Stomach (tissue), 9 donors: ENCODE measurements around the gene PNMA1. TPM values are rescaled to one million over a fixed set of nuclear protein-coding genes. Genes with fewer than 3 reads are reported as not detected.
A peak's percentile ranks its signal among the peaks of the same experiment; 100 is the strongest.

ENCODE experiments used
- DNase-seq, 2 donors: peaks; one replicate each; pipeline versions ENCODE4 v3.0.0 to v3.0.0-alpha.2; 2013 to 2019
- H3K27ac ChIP-seq, 5 donors: fragments of 200-600 bp in 4 of 5; sonication (generic) in 4 of 5; one replicate each; pipeline ENCODE4 v1.5.1; 2013 to 2019; ENCODE audit warnings: mild to moderate bottlenecking in 1 of 5, moderate library complexity in 1 of 5
- H3K27me3 ChIP-seq, 3 donors: fragments of 200-600 bp; sonication (generic); one replicate each; pipeline ENCODE4 v1.5.1; 2017 to 2019; ENCODE audit warnings: mixed run types in 1 of 3
- H3K36me3 ChIP-seq, 4 donors: fragments of 200-600 bp; sonication (generic); 1 replicate in 3 of 4; 2 replicates in 1 of 4; pipeline ENCODE4 v1.5.1; 2016 to 2019
- H3K4me1 ChIP-seq, 4 donors: fragments of 200-600 bp; sonication (generic); one replicate each; pipeline ENCODE4 v1.5.1; 2016 to 2019
- H3K4me3 ChIP-seq, 4 donors: fragments of 200-600 bp; sonication (generic) in 3 of 4; one replicate each; pipeline ENCODE4 v1.5.1; 2016 to 2019; ENCODE audit warnings: mild to moderate bottlenecking in 1 of 4
- H3K9me3 ChIP-seq, 4 donors: fragments of 200-600 bp; sonication (generic); one replicate each; pipeline ENCODE4 v1.5.1; 2016 to 2019
- EP300 ChIP-seq: sonication (generic); formaldehyde crosslinking; IDR thresholded peaks from one replicate; pipeline ENCODE4 v1.6.1; 2017; ENCODE audit warnings: antibody characterized with exemption
- POLR2A ChIP-seq, 4 donors: fragments of 450-650 bp; IDR thresholded peaks; one replicate each; pipeline ENCODE4 v1.6.1; 2016; ENCODE audit warnings: antibody characterized with exemption in 4 of 4, control low read depth in 2 of 4, mild to moderate bottlenecking in 1 of 4, moderate library complexity in 1 of 4
- POLR2AphosphoS5 ChIP-seq, 3 donors: sonication (generic); formaldehyde crosslinking; IDR thresholded peaks; one replicate each; pipeline ENCODE4 v1.6.1; 2016; ENCODE audit warnings: antibody characterized with exemption in 3 of 3
- WGBS, 5 donors: extraction: QIAGEN DNeasy Blood & Tissue Kit in 3 of 5; methylation state at CpG; one replicate each; pipeline versions ENCODE4 v1.1.5 to v1.1.7; 2013 to 2018; 5-methylcytosine and 5-hydroxymethylcytosine counted together
- intact Hi-C: fragments of 100-400 bp; cut with DNase I; formaldehyde crosslinking; loops from one replicate; pipeline ENCODE4 v1.15.1; 2023; ENCODE audit warnings: low total_unique reads
- polyA plus RNA-seq, 3 donors: library from polyadenylated mRNA; stranded (reverse); fragments of 200-250 nt; gene quantifications; one replicate each; pipeline ENCODE4 v1.2.3, GENCODE V29; 2013
- total RNA-seq, 5 donors: library from RNA; depleted of rRNA; stranded (reverse); fragments of >200 nt; gene quantifications; one replicate each; pipeline versions ENCODE4 v1.1.0 to v1.2.3, GENCODE V29; 2014 to 2016
- TF ChIP-seq, protein P1 (sequence below), 7 experiments: fragments of 450-650 bp in 4 of 7; fragments of 200-600 bp in 3 of 7; sonication (generic) in 3 of 7; IDR thresholded peaks; one replicate each; pipeline ENCODE4 v1.5.1; 2016 to 2019; ENCODE audit warnings: antibody characterized with exemption in 7 of 7, control low read depth in 2 of 7, mild to moderate bottlenecking in 1 of 7
- donor health status: healthy with polysubstance abuse.
- donor health status: Bipolar disorder and iron deficiency.
- donor health status: healthy.

Gene PNMA1
- total and polyA plus RNA-seq, 8 donors, result 13.9 to 42.3 (median 18.3) TPM

DNA sequence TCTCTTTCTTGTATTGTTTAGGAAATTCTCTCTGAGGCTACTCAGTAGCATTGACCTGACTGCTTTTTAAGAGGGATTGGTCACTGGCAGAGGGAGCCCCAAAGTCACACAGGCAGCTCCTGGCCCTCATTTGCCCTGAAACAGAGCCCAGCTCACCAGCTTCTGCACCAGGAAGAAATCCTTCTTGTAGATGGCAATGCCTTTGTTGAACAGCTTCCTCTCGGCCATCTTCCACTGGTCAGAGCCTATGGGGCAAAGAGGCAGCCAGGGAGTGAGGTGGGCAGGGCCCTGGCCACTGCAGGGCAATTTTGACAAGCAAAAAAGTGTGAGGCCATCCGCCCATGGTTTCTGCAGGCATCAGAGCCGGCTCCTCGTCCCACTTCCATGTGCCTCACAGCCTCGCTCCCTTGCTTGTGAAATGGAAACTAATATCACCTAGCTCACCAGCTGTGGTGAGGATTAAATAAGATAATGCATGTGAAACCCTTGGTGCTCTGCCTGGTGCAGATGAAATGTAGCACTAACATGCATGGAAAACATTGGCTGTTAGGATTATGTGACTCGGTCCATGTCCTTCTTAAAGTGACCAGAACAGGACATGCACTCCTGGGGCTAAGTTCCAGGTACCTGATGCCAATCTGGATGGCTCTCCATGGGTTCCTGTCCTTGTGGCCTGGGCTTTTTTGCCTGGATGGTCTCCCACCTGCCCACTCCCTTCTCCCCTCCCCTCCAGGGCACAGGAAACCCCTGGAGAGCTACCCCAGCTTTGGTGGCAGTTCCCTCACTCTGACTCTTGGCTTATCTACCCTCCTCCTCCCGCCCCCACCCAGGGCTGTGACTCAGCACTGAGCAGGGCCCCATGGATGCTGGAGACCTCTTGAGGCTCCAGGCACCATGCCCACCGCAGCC, 11.2 kb upstream of the PNMA1 start:
- intact Hi-C loops, result no loop called here
- peak in 1 of 2 donors; percentile 54 for DNase-seq
- peak overlapping the region; percentile 41 to 93 (median 88) for H3K27ac ChIP-seq
- no peaks in the 10 kb centered on the region for H3K27me3 ChIP-seq
- 59 to 89% (median 73%) methylated on average over 6 to 8 of the region's 8 CpGs for WGBS, 5 donors
- no peak for TF ChIP-seq POLR2A (IDR thresholded peaks at IDR 0.05)
- no peak for TF ChIP-seq POLR2AphosphoS5 (IDR thresholded peaks at IDR 0.05)
- no peak for TF ChIP-seq EP300
- TF ChIP-seq, protein P1, sequence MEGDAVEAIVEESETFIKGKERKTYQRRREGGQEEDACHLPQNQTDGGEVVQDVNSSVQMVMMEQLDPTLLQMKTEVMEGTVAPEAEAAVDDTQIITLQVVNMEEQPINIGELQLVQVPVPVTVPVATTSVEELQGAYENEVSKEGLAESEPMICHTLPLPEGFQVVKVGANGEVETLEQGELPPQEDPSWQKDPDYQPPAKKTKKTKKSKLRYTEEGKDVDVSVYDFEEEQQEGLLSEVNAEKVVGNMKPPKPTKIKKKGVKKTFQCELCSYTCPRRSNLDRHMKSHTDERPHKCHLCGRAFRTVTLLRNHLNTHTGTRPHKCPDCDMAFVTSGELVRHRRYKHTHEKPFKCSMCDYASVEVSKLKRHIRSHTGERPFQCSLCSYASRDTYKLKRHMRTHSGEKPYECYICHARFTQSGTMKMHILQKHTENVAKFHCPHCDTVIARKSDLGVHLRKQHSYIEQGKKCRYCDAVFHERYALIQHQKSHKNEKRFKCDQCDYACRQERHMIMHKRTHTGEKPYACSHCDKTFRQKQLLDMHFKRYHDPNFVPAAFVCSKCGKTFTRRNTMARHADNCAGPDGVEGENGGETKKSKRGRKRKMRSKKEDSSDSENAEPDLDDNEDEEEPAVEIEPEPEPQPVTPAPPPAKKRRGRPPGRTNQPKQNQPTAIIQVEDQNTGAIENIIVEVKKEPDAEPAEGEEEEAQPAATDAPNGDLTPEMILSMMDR (IDR thresholded peaks at IDR 0.05), result no peak
- peaks cover 65 to 81% (median 78%) of the 10 kb centered on the region in 4 donors for H3K4me1 ChIP-seq
- no peaks in the 10 kb centered on the region for H3K9me3 ChIP-seq
- peaks cover 69 to 87% (median 85%) of the 10 kb centered on the region in 4 donors for H3K36me3 ChIP-seq
- H3K4me3 ChIP-seq, result no peak overlapping the region

DNA sequence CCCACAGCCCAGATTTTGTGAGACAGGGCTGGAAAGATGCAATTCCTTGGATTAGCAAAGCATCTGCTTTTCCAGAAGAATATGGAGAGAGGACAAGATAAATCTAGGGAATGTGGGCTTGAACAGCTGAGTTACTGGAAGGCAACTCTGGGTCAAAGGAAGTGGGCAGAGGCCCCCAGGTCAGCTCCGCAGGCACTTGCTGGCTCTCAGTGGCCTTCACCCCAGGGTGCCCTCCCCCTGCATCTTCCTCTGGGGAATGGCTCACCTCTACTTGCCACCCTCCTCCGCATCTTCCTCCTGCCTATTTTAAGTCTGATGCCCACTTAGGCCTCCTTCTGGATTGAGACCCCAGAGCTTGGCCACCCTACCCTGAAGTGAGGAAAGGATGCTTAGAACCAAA, 10.5 kb upstream of the PNMA1 start:
- 73 to 100% (median 86%) methylated on average over 2 of the region's 2 CpGs for WGBS, 5 donors
- Histone ChIP-seq H3K36me3 (peaks cover 70 to 87% (median 85%) of the 10 kb centered on the region in 4 donors), H3K4me3 (no peak overlapping the region), H3K27ac (peak overlapping the region; percentile 53 to 93 (median 88)), H3K4me1 (peaks cover 61 to 74% (median 73%) of the 10 kb centered on the region in 4 donors), H3K9me3 (no peaks in the 10 kb centered on the region), H3K27me3 (no peaks in the 10 kb centered on the region)
- TF ChIP-seq POLR2A (IDR thresholded peaks at IDR 0.05) (no peak), POLR2AphosphoS5 (IDR thresholded peaks at IDR 0.05) (no peak), EP300 (no peak)
- TF ChIP-seq, protein P1 (IDR thresholded peaks at IDR 0.05), result no peak
- DNase-seq, result no peak
- intact Hi-C loops, result no loop called here

DNA sequence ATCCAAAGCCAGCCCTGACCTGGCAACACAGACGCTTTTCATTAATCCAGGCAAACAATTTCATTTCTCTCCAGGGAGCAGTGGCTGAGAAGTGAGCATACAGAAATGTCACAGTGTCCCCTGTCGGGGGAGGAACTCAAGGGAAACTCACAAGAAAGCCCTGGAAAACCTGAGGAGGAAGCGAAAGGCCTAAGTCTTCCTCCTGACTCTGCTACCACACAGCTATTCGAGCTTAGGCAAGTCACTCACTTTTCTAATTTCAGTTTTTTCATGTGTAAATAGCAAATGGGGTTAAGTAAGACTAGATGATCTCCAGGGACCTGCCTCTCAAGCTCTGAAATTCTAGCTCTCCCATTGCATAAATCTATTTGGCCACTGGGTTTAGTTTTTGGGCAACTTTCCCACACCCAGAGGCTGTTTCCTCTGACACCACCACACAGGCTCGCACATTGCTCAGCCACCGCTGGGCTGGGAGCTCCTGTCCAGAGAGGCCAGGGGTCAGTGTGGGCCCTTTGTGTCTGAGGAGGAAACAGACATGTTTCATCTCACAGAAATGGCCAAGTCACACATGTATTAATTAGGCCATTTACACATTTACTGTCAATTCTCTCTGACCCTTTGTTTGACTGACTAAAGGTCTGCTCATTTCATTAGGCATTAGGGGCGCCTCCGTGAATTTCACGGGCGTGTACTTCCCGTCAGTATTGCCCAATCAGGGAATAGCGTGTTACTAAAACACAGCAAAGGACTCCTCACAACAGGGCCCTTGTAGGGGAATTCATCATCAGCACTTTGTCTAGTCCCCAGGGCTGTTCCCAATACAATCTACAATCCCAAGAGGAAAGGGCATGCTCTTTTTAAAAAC, 9.8 kb upstream of the PNMA1 start:
- Histone ChIP-seq H3K27ac (peak overlapping the region; percentile 70 to 93 (median 88)), H3K4me1 (peaks cover 54 to 69% (median 66%) of the 10 kb centered on the region in 4 donors), H3K36me3 (peaks cover 70 to 87% (median 85%) of the 10 kb centered on the region in 4 donors), H3K4me3 (no peak overlapping the region), H3K27me3 (no peaks in the 10 kb centered on the region), H3K9me3 (no peaks in the 10 kb centered on the region)
- 20 to 33% (median 21%) methylated on average over 12 of the region's 12 CpGs for WGBS, 5 donors
- intact Hi-C loops, result no loop called here
- TF ChIP-seq POLR2AphosphoS5 (IDR thresholded peaks at IDR 0.05) (peak; percentile 1 to 76 (median 38)), EP300 (no peak), POLR2A (IDR thresholded peaks at IDR 0.05) (no peak)
- TF ChIP-seq, protein P1 (IDR thresholded peaks at IDR 0.05), result peak in 2 of 7 experiments; percentile 15 to 29
- DNase-seq, result peak; percentile 63 to 65

GRCh38 chr14:73723406-73723796, 9.2 kb upstream of the PNMA1 start:
- DNase-seq, result peak in 1 of 2 donors; percentile 30
- Histone ChIP-seq H3K9me3 (no peaks in the 10 kb centered on the region), H3K4me3 (no peak overlapping the region), H3K4me1 (peaks cover 48 to 66% (median 62%) of the 10 kb centered on the region in 4 donors), H3K27me3 (no peaks in the 10 kb centered on the region), H3K27ac (peak overlapping the region; percentile 70 to 93 (median 88)), H3K36me3 (peaks cover 76 to 91% (median 90%) of the 10 kb centered on the region in 4 donors)
- whole genome bisulfite sequencing, 5 donors, result 18 to 51% (median 35%) methylated on average over 7 of the region's 7 CpGs
- peak in 1 of 3 donors; percentile 19 for TF ChIP-seq POLR2AphosphoS5 (IDR thresholded peaks at IDR 0.05)
- TF ChIP-seq, protein P1 (IDR thresholded peaks at IDR 0.05), result no peak
- no peak for TF ChIP-seq EP300
- intact Hi-C loops, result no loop called here
